Measurements from ENCODE around the gene COX5B.
"Not testable (repeated sequence)": the region's sequence is repeated elsewhere in the genome, so short reads cannot be mapped to it uniquely, and the experiment has no call there.

- not testable (repeated sequence) for TF ChIP-seq TAF1 (IDR thresholded peaks at IDR 0.05; ENCODE audit: borderline replicate concordance, low read depth, low read length); EZH2 (IDR thresholded peaks at IDR 0.05; ENCODE audit: borderline replicate concordance, control insufficient read depth, low read depth, low read length); TBL1XR1 (IDR thresholded peaks at IDR 0.05; ENCODE audit: low read depth, low read length); RCOR1 (conservative IDR thresholded peaks at IDR 0.05; ENCODE audit: low read depth, low read length); CREM (IDR thresholded peaks at IDR 0.05; ENCODE audit: low read depth); BHLHE40 (IDR thresholded peaks at IDR 0.05; ENCODE audit: borderline replicate concordance in 1 of 2, low read depth in 2 of 2, low read length in 1 of 2); RUNX3 (IDR thresholded peaks at IDR 0.05; ENCODE audit: low read length); JUND (IDR thresholded peaks at IDR 0.05; ENCODE audit: low read depth, low read length); MAX (IDR thresholded peaks at IDR 0.05; ENCODE audit: low read depth, low read length)
Observed at GRCh38 chr2:97620492-97620891, 25.4 kb upstream of the COX5B start.
